ENCODE results near the gene GALR3. TPM values are rescaled to one million over a fixed set of nuclear protein-coding genes. Genes with fewer than 3 reads are reported as not detected.

Gene GALR3
- total and polyA plus RNA-seq, 2 experiments from 2014 or later = 0.36 to 0.63 TPM

DNA sequence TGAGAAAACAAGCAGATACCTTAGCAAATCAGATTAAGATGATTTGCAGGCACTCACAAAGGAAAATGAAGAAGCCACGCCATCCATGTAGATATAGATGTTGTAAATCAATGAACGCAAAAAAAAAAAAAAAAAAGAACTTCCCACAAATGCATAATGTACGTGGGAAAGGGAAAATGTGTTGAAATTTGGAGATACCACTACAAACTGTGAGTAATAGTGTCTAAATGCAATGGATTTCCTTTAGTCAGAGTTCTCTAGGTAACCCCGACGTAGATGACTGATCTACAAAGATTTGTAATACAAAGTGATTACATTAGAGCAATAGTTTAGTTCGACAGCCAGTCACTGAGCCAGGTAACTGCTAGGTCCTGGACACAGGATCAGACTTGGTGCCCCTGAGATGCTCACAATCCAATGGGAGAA, 21.7 kb downstream of the GALR3 start (continued):
- TF ChIP-seq, protein P1, sequence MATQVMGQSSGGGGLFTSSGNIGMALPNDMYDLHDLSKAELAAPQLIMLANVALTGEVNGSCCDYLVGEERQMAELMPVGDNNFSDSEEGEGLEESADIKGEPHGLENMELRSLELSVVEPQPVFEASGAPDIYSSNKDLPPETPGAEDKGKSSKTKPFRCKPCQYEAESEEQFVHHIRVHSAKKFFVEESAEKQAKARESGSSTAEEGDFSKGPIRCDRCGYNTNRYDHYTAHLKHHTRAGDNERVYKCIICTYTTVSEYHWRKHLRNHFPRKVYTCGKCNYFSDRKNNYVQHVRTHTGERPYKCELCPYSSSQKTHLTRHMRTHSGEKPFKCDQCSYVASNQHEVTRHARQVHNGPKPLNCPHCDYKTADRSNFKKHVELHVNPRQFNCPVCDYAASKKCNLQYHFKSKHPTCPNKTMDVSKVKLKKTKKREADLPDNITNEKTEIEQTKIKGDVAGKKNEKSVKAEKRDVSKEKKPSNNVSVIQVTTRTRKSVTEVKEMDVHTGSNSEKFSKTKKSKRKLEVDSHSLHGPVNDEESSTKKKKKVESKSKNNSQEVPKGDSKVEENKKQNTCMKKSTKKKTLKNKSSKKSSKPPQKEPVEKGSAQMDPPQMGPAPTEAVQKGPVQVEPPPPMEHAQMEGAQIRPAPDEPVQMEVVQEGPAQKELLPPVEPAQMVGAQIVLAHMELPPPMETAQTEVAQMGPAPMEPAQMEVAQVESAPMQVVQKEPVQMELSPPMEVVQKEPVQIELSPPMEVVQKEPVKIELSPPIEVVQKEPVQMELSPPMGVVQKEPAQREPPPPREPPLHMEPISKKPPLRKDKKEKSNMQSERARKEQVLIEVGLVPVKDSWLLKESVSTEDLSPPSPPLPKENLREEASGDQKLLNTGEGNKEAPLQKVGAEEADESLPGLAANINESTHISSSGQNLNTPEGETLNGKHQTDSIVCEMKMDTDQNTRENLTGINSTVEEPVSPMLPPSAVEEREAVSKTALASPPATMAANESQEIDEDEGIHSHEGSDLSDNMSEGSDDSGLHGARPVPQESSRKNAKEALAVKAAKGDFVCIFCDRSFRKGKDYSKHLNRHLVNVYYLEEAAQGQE (IDR thresholded peaks at IDR 0.05; ENCODE audit: unreplicated experiment) = no peak
- TF ChIP-seq, protein P2, sequence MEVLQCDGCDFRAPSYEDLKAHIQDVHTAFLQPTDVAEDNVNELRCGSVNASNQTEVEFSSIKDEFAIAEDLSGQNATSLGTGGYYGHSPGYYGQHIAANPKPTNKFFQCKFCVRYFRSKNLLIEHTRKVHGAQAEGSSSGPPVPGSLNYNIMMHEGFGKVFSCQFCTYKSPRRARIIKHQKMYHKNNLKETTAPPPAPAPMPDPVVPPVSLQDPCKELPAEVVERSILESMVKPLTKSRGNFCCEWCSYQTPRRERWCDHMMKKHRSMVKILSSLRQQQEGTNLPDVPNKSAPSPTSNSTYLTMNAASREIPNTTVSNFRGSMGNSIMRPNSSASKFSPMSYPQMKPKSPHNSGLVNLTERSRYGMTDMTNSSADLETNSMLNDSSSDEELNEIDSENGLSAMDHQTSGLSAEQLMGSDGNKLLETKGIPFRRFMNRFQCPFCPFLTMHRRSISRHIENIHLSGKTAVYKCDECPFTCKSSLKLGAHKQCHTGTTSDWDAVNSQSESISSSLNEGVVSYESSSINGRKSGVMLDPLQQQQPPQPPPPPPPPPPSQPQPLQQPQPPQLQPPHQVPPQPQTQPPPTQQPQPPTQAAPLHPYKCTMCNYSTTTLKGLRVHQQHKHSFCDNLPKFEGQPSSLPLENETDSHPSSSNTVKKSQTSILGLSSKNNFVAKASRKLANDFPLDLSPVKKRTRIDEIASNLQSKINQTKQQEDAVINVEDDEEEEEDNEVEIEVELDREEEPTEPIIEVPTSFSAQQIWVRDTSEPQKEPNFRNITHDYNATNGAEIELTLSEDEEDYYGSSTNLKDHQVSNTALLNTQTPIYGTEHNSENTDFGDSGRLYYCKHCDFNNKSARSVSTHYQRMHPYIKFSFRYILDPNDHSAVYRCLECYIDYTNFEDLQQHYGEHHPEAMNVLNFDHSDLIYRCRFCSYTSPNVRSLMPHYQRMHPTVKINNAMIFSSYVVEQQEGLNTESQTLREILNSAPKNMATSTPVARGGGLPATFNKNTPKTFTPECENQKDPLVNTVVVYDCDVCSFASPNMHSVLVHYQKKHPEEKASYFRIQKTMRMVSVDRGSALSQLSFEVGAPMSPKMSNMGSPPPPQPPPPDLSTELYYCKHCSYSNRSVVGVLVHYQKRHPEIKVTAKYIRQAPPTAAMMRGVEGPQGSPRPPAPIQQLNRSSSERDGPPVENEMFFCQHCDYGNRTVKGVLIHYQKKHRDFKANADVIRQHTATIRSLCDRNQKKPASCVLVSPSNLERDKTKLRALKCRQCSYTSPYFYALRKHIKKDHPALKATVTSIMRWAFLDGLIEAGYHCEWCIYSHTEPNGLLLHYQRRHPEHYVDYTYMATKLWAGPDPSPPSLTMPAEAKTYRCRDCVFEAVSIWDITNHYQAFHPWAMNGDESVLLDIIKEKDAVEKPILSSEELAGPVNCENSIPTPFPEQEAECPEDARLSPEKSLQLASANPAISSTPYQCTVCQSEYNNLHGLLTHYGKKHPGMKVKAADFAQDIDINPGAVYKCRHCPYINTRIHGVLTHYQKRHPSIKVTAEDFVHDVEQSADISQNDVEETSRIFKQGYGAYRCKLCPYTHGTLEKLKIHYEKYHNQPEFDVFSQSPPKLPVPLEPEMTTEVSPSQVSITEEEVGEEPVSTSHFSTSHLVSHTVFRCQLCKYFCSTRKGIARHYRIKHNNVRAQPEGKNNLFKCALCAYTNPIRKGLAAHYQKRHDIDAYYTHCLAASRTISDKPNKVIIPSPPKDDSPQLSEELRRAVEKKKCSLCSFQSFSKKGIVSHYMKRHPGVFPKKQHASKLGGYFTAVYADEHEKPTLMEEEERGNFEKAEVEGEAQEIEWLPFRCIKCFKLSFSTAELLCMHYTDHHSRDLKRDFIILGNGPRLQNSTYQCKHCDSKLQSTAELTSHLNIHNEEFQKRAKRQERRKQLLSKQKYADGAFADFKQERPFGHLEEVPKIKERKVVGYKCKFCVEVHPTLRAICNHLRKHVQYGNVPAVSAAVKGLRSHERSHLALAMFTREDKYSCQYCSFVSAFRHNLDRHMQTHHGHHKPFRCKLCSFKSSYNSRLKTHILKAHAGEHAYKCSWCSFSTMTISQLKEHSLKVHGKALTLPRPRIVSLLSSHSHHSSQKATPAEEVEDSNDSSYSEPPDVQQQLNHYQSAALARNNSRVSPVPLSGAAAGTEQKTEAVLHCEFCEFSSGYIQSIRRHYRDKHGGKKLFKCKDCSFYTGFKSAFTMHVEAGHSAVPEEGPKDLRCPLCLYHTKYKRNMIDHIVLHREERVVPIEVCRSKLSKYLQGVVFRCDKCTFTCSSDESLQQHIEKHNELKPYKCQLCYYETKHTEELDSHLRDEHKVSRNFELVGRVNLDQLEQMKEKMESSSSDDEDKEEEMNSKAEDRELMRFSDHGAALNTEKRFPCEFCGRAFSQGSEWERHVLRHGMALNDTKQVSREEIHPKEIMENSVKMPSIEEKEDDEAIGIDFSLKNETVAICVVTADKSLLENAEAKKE (CRISPR knock-in tag; IDR thresholded peaks at IDR 0.05) = no peak
- TF ChIP-seq ZNF331 (CRISPR knock-in tag; IDR thresholded peaks at IDR 0.05; ENCODE audit: low read depth) = no peak

DNA sequence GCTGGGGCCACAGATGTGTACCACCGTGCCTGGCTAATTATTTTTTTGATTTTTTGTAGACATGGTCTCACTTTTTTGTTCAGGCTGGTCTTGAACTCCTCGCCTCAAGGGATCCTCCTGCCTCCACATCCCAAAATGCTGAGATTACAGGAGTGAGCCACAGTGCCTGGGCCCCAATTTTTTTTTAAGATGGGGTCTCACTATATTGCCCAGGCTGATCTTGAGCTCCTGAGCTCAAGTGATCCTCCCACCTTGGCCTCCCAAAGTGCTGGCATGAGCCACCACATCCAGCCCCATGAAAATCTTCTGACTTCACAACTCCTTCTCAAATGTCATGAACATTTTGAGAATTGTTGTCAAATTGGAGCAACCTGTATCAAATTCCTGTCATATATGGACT, 23.3 kb downstream of the GALR3 start:
- Histone ChIP-seq H3K4me3 (no peak overlapping the region), H3K79me2 (replicated peaks; ENCODE audit: insufficient read depth) (peaks cover 52% of the 10 kb centered on the region), H3K9me2 (ENCODE audit: insufficient read depth) (no peaks in the 10 kb centered on the region), H3K36me3 (ENCODE audit: insufficient read depth) (peaks cover 10% of the 10 kb centered on the region), H3K4me2 (no peak overlapping the region), H4K20me1 (replicated peaks; ENCODE audit: insufficient read depth) (peaks cover 15% of the 10 kb centered on the region), H3K27ac (ENCODE audit: low read depth) (no peak overlapping the region), H3F3A (replicated peaks; ENCODE audit: low read depth) (peaks cover 35% of the 10 kb centered on the region), H2AFZ (no peak overlapping the region), H3K27me3 (ENCODE audit: insufficient read depth) (no peaks in the 10 kb centered on the region), H3K4me1 (ENCODE audit: insufficient read depth) (peaks cover 8% of the 10 kb centered on the region)
- Mint-ChIP-seq H3K4me3 (peak overlapping the region; percentile 41; the same call in 2 of the 3 replicates), H3K9me3 (peaks cover 15% of the 10 kb centered on the region), H3K27ac (no peak overlapping the region), H3K27me3 (ENCODE audit: insufficient read depth, low read depth, poor library complexity) (peaks cover 10% of the 10 kb centered on the region), H3K36me3 (ENCODE audit: low read depth) (peaks cover 29% of the 10 kb centered on the region), H3K4me1 (peaks cover 14% of the 10 kb centered on the region)
- ATAC-seq (no peak), DNase-seq (ENCODE audit: low spot score) (no peak)
- TF ChIP-seq STAT1 (IDR thresholded peaks at IDR 0.05; ENCODE audit: unreplicated experiment) (no peak), JUNB (IDR thresholded peaks at IDR 0.05; ENCODE audit: unreplicated experiment) (no peak), ZNF331 (CRISPR knock-in tag; IDR thresholded peaks at IDR 0.05; ENCODE audit: low read depth) (no peak), CREB1 (CRISPR knock-in tag; IDR thresholded peaks at IDR 0.05; ENCODE audit: low read depth) (no peak)
- TF ChIP-seq, protein P2 (CRISPR knock-in tag; IDR thresholded peaks at IDR 0.05) = no peak
